ENCODE data around the gene LIN7B.
"Not testable (repeated sequence)": the region's sequence is repeated elsewhere in the genome, so short reads cannot be mapped to it uniquely, and the experiment has no call there.

LIN7B gene

DNA sequence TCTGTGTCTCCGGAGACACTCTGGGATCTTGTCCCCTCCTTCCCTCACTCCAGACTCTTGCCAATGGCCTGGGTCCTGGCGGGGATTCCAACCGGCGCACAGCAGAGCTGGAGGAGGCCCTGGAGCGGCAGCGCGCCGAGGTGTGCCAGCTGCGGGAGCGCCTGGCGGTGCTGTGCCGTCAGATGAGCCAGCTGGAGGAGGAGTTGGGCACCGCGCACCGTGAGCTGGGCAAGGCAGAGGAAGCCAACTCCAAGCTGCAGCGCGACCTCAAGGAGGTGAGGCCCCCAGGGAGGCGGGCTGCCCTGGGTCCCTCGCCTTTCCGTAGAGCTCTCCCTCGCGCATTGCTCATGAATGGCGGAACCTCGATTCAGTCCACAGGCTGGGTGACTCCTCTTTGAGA lies 16.2 kb downstream of the LIN7B start:
- WGBS (ENCODE audit: insufficient coverage, insufficient read length) = no CpG with 5 or more reads among the region's 24 CpGs
- DNase-seq (ENCODE audit: low read depth, low spot score) = no peak
- Histone ChIP-seq H3K36me3 (ENCODE audit: control insufficient read depth, insufficient read depth, low read length) (no peaks in the 10 kb centered on the region; the same call in 1 of the 2 replicates), H3K27ac (ENCODE audit: low read length) (no peak overlapping the region), H3K9me3 (ENCODE audit: control insufficient read depth, insufficient read depth, low read length) (no peaks in the 10 kb centered on the region), H3K4me1 (ENCODE audit: control insufficient read depth, insufficient read depth, low read length) (peaks cover 5% of the 10 kb centered on the region), H3K27me3 (ENCODE audit: control insufficient read depth, insufficient read depth, low read length) (no peaks in the 10 kb centered on the region), H3K4me3 (ENCODE audit: low read length) (no peak overlapping the region)

DNA sequence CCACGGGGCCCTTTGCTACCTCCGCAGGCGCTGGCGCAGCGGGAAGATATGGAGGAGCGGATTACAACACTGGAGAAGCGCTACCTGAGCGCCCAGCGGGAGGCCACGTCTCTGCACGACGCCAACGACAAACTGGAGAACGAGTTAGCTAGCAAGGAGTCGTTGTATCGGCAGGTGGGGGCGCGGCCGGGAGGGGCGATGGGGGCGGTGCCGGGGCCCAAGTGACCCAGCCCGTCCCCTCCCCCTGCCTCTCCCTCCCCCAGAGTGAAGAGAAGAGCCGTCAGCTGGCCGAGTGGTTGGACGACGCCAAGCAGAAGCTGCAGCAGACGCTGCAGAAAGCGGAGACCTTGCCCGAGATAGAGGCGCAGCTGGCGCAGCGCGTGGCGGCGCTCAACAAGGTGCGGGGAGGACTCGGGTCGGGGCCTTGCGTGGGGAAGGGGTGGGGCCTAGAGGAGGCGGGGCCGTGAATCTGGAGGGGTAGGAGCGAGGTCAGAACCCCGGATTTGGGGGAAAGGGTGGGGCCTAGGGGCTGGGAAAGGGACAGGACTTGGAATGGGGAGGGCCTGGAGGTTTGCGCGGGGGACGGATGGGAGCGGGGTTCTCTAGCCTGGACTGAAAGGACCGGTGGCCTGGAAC lies 18.9 kb downstream of the LIN7B start:
- H3K9me3 ChIP-seq (ENCODE audit: control insufficient read depth, insufficient read depth, low read length) = no peaks in the 10 kb centered on the region
- DNase-seq (ENCODE audit: low read depth, low spot score) = no peak
- H3K4me1 ChIP-seq (ENCODE audit: control insufficient read depth, insufficient read depth, low read length) = peaks cover 3% of the 10 kb centered on the region
- no peak overlapping the region for H3K27ac ChIP-seq (ENCODE audit: low read length)
- no peak overlapping the region for H3K4me3 ChIP-seq (ENCODE audit: low read length)
- H3K27me3 ChIP-seq (ENCODE audit: control insufficient read depth, insufficient read depth, low read length) = no peaks in the 10 kb centered on the region
- WGBS (ENCODE audit: insufficient coverage, insufficient read length) = no CpG with 5 or more reads among the region's 49 CpGs
- H3K36me3 ChIP-seq (ENCODE audit: control insufficient read depth, insufficient read depth, low read length) = peaks cover 7% of the 10 kb centered on the region; the same call in 1 of the 2 replicates

DNA sequence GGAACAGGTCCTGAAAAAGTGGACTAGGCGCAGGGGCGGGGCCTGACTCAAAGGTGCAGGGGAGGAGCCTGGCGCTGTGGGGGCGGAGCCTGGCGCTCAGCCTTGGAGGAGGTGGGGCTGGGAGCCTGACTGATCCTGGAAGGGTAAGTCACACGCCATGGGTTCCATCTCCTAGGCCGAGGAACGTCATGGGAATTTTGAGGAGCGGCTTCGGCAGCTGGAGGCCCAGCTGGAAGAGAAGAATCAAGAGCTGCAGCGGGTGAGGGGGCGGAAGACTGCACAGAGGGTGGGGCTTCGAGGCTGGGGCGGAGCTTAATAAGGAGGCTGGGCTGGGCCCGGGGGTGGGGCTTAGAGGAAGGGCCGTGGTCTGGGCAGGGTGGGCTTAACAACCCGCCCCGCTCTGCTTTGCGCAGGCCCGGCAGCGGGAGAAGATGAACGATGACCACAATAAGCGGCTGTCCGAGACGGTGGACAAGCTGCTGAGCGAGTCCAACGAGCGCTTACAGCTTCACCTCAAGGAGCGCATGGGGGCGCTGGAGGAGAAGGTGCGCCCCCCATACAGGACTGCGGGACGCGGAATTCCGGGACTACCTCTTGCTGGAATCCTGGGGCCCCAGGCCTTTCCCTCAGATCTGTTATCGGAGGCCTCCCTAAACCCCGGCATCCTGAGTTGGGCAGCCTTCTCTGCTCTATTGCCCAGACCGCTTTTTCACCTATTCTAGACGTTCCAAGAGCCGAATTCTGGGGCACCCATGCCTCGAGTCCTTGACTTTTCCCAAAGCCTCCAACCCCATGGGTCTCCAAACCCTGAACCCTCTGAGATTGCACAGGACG lies 19.7 kb downstream of the LIN7B start:
- Histone ChIP-seq H3K36me3 (ENCODE audit: control insufficient read depth, insufficient read depth, low read length) (peaks cover 7% of the 10 kb centered on the region; the same call in 1 of the 2 replicates), H3K27ac (ENCODE audit: low read length) (no peak overlapping the region), H3K4me1 (ENCODE audit: control insufficient read depth, insufficient read depth, low read length) (peaks cover 1% of the 10 kb centered on the region; the same call in 1 of the 2 replicates), H3K4me3 (ENCODE audit: low read length) (no peak overlapping the region), H3K27me3 (ENCODE audit: control insufficient read depth, insufficient read depth, low read length) (no peaks in the 10 kb centered on the region), H3K9me3 (ENCODE audit: control insufficient read depth, insufficient read depth, low read length) (no peaks in the 10 kb centered on the region)
- DNase-seq (ENCODE audit: low read depth, low spot score) = no peak
- no CpG with 5 or more reads among the region's 42 CpGs for WGBS (ENCODE audit: insufficient coverage, insufficient read length)

DNA sequence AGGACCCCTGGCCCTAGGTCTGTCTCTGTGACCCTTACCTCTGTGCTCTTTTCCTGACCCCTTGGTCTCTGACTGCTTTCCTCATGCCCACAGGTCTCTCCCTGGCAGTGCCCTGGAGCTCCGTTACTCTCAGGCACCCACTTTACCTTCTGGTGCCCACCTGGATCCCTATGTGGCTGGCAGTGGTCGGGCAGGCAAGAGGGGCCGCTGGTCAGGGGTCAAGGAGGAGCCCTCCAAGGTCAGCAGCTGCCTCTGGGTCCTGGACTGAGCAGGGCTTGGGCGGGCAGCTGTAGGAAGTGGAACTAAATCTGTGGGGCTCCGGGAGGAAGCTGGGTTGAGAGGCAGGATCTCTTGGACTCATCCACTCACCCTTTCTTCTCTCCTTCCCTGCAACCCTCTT lies 21.5 kb downstream of the LIN7B start:
- peaks cover 7% of the 10 kb centered on the region; the same call in 1 of the 2 replicates for H3K36me3 ChIP-seq (ENCODE audit: control insufficient read depth, insufficient read depth, low read length)
- no CpG with 5 or more reads among the region's 5 CpGs for WGBS (ENCODE audit: insufficient coverage, insufficient read length)
- no peaks in the 10 kb centered on the region for H3K9me3 ChIP-seq (ENCODE audit: control insufficient read depth, insufficient read depth, low read length)
- H3K27ac ChIP-seq (ENCODE audit: low read length) = no peak overlapping the region
- DNase-seq (ENCODE audit: low read depth, low spot score) = no peak
- no peaks in the 10 kb centered on the region for H3K27me3 ChIP-seq (ENCODE audit: control insufficient read depth, insufficient read depth, low read length)
- peaks cover 4% of the 10 kb centered on the region; the same call in 1 of the 2 replicates for H3K4me1 ChIP-seq (ENCODE audit: control insufficient read depth, insufficient read depth, low read length)
- no peak overlapping the region for H3K4me3 ChIP-seq (ENCODE audit: low read length)

- no peak for DNase-seq (ENCODE audit: low read depth, low spot score)
- Histone ChIP-seq H3K9me3 (ENCODE audit: control insufficient read depth, insufficient read depth, low read length) (no peaks in the 10 kb centered on the region), H3K27ac (ENCODE audit: low read length) (no peak overlapping the region), H3K4me3 (ENCODE audit: low read length) (no peak overlapping the region), H3K36me3 (ENCODE audit: control insufficient read depth, insufficient read depth, low read length) (peaks cover 7% of the 10 kb centered on the region; the same call in 1 of the 2 replicates), H3K4me1 (ENCODE audit: control insufficient read depth, insufficient read depth, low read length) (peaks cover 4% of the 10 kb centered on the region; the same call in 1 of the 2 replicates), H3K27me3 (ENCODE audit: control insufficient read depth, insufficient read depth, low read length) (no peaks in the 10 kb centered on the region)
- no CpG with 5 or more reads among the region's 10 CpGs for WGBS (ENCODE audit: insufficient coverage, insufficient read length)
Measured at GRCh38 chr19:49136771-49137171, 22.6 kb downstream of the LIN7B start.

GRCh38 chr19:49140951-49141350 lies 26.8 kb downstream of the LIN7B start:
- H3K36me3 ChIP-seq (ENCODE audit: control insufficient read depth, insufficient read depth, low read length) = peaks cover 7% of the 10 kb centered on the region; the same call in 1 of the 2 replicates
- no peak overlapping the region for H3K4me3 ChIP-seq (ENCODE audit: low read length)
- H3K4me1 ChIP-seq (ENCODE audit: control insufficient read depth, insufficient read depth, low read length) = peaks cover 4% of the 10 kb centered on the region
- no peaks in the 10 kb centered on the region for H3K9me3 ChIP-seq (ENCODE audit: control insufficient read depth, insufficient read depth, low read length)
- no CpG with 5 or more reads among the region's 7 CpGs for WGBS (ENCODE audit: insufficient coverage, insufficient read length)
- no peak for DNase-seq (ENCODE audit: low read depth, low spot score)
- no peaks in the 10 kb centered on the region for H3K27me3 ChIP-seq (ENCODE audit: control insufficient read depth, insufficient read depth, low read length)
- H3K27ac ChIP-seq (ENCODE audit: low read length) = no peak overlapping the region

DNA sequence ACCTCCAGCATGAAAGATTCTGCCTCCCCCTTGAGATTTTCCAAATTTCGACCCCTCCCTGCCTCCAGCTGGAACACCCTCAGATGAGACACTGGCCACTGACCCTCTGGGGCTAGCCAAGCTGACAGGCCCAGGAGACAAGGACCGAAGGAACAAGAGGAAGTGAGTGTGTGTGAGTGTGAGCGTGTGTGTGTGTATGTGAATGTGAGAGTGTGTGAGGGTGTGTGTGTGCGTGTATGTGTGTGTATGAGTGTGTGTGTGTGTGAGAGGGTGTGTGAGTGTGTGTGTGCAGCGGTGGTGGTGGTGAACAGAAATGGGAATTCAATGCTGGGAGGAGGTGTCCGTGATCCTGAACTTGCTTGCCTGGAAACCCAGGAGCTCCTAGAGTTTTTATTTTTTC lies 27.2 kb downstream of the LIN7B start:
- Histone ChIP-seq H3K27me3 (ENCODE audit: control insufficient read depth, insufficient read depth, low read length) (no peaks in the 10 kb centered on the region), H3K9me3 (ENCODE audit: control insufficient read depth, insufficient read depth, low read length) (no peaks in the 10 kb centered on the region), H3K4me1 (ENCODE audit: control insufficient read depth, insufficient read depth, low read length) (peaks cover 4% of the 10 kb centered on the region), H3K27ac (ENCODE audit: low read length) (no peak overlapping the region), H3K4me3 (ENCODE audit: low read length) (no peak overlapping the region), H3K36me3 (ENCODE audit: control insufficient read depth, insufficient read depth, low read length) (peaks cover 7% of the 10 kb centered on the region; the same call in 1 of the 2 replicates)
- no peak for DNase-seq (ENCODE audit: low read depth, low spot score)
- WGBS (ENCODE audit: insufficient coverage, insufficient read length) = 100% methylated on average over 4 of the region's 6 CpGs

DNA sequence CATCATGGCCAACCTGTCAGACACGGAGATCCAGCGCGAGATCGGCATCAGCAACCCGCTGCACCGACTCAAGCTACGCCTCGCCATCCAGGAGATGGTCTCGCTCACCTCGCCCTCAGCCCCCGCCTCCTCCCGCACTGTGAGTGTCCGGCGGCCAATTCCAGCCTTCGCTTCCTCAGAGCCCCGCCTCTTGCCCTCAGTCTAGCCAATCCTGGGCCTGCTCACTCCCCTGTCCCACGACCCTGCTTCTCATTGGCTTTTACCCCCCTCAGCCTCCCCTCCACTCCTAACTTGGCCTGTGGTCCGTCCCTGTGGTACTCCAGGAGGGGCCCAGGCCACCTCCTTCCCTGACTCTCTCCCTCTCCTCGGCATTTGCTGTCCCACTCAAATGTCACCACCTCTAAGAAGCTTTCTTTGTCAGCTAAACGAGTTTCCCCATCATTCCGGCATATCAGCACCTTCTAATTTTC lies 28.7 kb downstream of the LIN7B start:
- peak overlapping the region; percentile 60; the same call in 1 of the 2 replicates for H3K4me3 ChIP-seq (ENCODE audit: low read length)
- H3K9me3 ChIP-seq (ENCODE audit: control insufficient read depth, insufficient read depth, low read length) = no peaks in the 10 kb centered on the region
- no CpG with 5 or more reads among the region's 21 CpGs for WGBS (ENCODE audit: insufficient coverage, insufficient read length)
- H3K4me1 ChIP-seq (ENCODE audit: control insufficient read depth, insufficient read depth, low read length) = peaks cover 4% of the 10 kb centered on the region
- no peaks in the 10 kb centered on the region for H3K36me3 ChIP-seq (ENCODE audit: control insufficient read depth, insufficient read depth, low read length)
- DNase-seq (ENCODE audit: low read depth, low spot score) = no peak
- no peaks in the 10 kb centered on the region for H3K27me3 ChIP-seq (ENCODE audit: control insufficient read depth, insufficient read depth, low read length)
- H3K27ac ChIP-seq (ENCODE audit: low read length) = no peak overlapping the region

- no peaks in the 10 kb centered on the region for H3K36me3 ChIP-seq (ENCODE audit: control insufficient read depth, insufficient read depth, low read length)
- no peaks in the 10 kb centered on the region for H3K9me3 ChIP-seq (ENCODE audit: control insufficient read depth, insufficient read depth, low read length)
- no CpG with 5 or more reads among the region's 30 CpGs for WGBS (ENCODE audit: insufficient coverage, insufficient read length)
- H3K27me3 ChIP-seq (ENCODE audit: control insufficient read depth, insufficient read depth, low read length) = no peaks in the 10 kb centered on the region
- DNase-seq (ENCODE audit: low read depth, low spot score) = no peak
- H3K4me1 ChIP-seq (ENCODE audit: control insufficient read depth, insufficient read depth, low read length) = peaks cover 1% of the 10 kb centered on the region; the same call in 1 of the 2 replicates
- peak overlapping the region; percentile 54; the same call in 1 of the 2 replicates for H3K4me3 ChIP-seq (ENCODE audit: low read length)
- H3K27ac ChIP-seq (ENCODE audit: low read length) = no peak overlapping the region
Measured at GRCh38 chr19:49145573-49146407, 31.6 kb downstream of the LIN7B start.

DNA sequence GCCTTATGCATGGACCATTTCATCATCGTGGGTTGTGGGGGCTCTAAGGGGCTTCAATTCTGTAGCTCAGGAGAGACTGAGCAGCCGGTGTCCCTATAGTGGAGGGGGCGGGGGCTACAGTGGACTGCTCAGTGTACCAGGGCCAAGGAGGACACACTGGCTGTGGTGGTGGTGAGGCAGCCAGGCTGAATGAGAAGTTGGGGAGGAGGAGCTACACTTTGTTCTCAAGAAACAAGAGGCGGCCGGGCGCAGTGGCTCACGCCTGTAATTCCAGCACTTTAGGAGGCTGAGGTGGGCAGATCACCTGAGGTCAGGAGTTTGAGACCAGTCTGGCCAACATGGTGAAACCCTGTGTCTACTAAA lies 32.2 kb downstream of the LIN7B start:
- WGBS (ENCODE audit: insufficient coverage, insufficient read length) = no CpG with 5 or more reads among the region's 7 CpGs
- not testable (repeated sequence) for H3K36me3 ChIP-seq (ENCODE audit: control insufficient read depth, insufficient read depth, low read length); H3K27me3 ChIP-seq (ENCODE audit: control insufficient read depth, insufficient read depth, low read length); DNase-seq (ENCODE audit: low read depth, low spot score); H3K27ac ChIP-seq (ENCODE audit: low read length); H3K9me3 ChIP-seq (ENCODE audit: control insufficient read depth, insufficient read depth, low read length); H3K4me1 ChIP-seq (ENCODE audit: control insufficient read depth, insufficient read depth, low read length)
- H3K4me3 ChIP-seq (ENCODE audit: low read length) = peak overlapping the region; percentile 54; the same call in 1 of the 2 replicates

Data from iPS DF 6.9 (cell line).